ENCODE results near the gene MED9.

The MED9 gene

GRCh38 chr17:17540935-17541639, 64.3 kb downstream of the MED9 start:
- DNase-seq = no peak

- no peak for DNase-seq
These were observed 64.8 kb downstream of the MED9 start for GRCh38 chr17:17541640-17542001.
